K562 (cell line): Measurements from ENCODE around the gene SBNO1. TPM values are rescaled to one million over a fixed set of nuclear protein-coding genes. Genes with fewer than 3 reads are reported as not detected.

Experiments
- AFF1 ChIP-seq, 2 experiments: fragments of 450-650 bp; IDR thresholded peaks; 2 replicates each; pipeline ENCODE4 v1.6.1; 2018; ENCODE audit warnings: mild to moderate bottlenecking in 2 of 2, low read depth in 1 of 2; ENCODE audit not compliant: partially characterized antibody in 2 of 2
- CBFA2T2 ChIP-seq: fragments of 450-650 bp; conservative IDR thresholded peaks from 2 replicates; pipeline ENCODE4 v1.6.1; 2017; ENCODE audit warnings: mild to moderate bottlenecking
- CBX3 ChIP-seq, 2 experiments: IDR thresholded peaks; 1 replicate in 1 of 2; 2 replicates in 1 of 2; pipeline ENCODE4 v1.6.1; 2012; ENCODE audit warnings: inconsistent platforms in 2 of 2, low read length in 2 of 2, borderline replicate concordance in 1 of 2, control low read depth in 1 of 2
- EP400 ChIP-seq: fragments of 450-650 bp; IDR thresholded peaks from 2 replicates; pipeline ENCODE4 v1.6.1; 2017; ENCODE audit warnings: antibody characterized with exemption, mild to moderate bottlenecking, moderate library complexity
- HDGF ChIP-seq: fragments of 450-650 bp; IDR thresholded peaks from 2 replicates; pipeline ENCODE4 v1.6.1; 2016
- KDM5B ChIP-seq: fragments of 200-600 bp; sonication (generic); IDR thresholded peaks from 2 replicates; pipeline ENCODE4 v1.6.1; 2012; ENCODE audit warnings: low read depth, mild to moderate bottlenecking, moderate library complexity, low read length, control low read depth, inconsistent platforms; ENCODE audit not compliant: insufficient replicate concordance
- MYC ChIP-seq, 2 experiments: fragments of 250-450 bp in 1 of 2; sonication (Bioruptor Pico) in 1 of 2; IDR thresholded peaks; 2 replicates each; pipeline versions ENCODE4 v1.5.1 to v1.6.1; 2012 to 2021; ENCODE audit warnings: low read depth in 2 of 2, borderline replicate concordance in 1 of 2, improper control_type of control experiment in 1 of 2, low read length in 1 of 2, mild to moderate bottlenecking in 1 of 2, moderate library complexity in 1 of 2
- ZBTB2 ChIP-seq: fragments of 450-650 bp; IDR thresholded peaks from 2 replicates; pipeline ENCODE4 v1.6.1; 2016; ENCODE audit warnings: antibody characterized with exemption
- polyA plus RNA-seq, 8 experiments: library from polyadenylated mRNA; depleted of rRNA in 4 of 8; stranded (reverse) in 5 of 8; unstranded in 3 of 8; fragments of >200 nt; fragmentation: Nextera tagmentation in 2 of 8; fragmentation: Illumina TruSeq in 1 of 8; extraction: Ambion mirVana in 2 of 8; extraction: Trizol in 1 of 8; gene quantifications; 2 replicates each; pipeline versions ENCODE4 v1.2.1 to v1.2.3, GENCODE V29; 2011 to 2014; ENCODE audit warnings: inconsistent platforms in 1 of 8, missing spikeins in 1 of 8
- total RNA-seq, 7 experiments: library from RNA; depleted of rRNA in 6 of 7; stranded (reverse); fragments of >200 nt in 6 of 7; fragmentation: Illumina TruSeq in 2 of 7; extraction: Trizol in 2 of 7; gene quantifications; 2 replicates each; pipeline versions ENCODE4 v1.2.1 to v1.2.3, GENCODE V29; 2011 to 2021; ENCODE audit warnings: low replicate concordance in 1 of 7
- TF ChIP-seq, protein P1 (sequence below): sonication (generic); formaldehyde crosslinking; IDR thresholded peaks from 2 replicates; pipeline ENCODE4 v1.8.1; 2023; ENCODE audit warnings: missing genetic modification reagents, mild to moderate bottlenecking, borderline replicate concordance

The SBNO1 gene
- total and polyA plus RNA-seq, 9 of the 15 experiments (the other 6 are each of a cell fraction or from before 2014, with no cell fraction given) = 14.9 to 77.1 (median 35.9) TPM

DNA sequence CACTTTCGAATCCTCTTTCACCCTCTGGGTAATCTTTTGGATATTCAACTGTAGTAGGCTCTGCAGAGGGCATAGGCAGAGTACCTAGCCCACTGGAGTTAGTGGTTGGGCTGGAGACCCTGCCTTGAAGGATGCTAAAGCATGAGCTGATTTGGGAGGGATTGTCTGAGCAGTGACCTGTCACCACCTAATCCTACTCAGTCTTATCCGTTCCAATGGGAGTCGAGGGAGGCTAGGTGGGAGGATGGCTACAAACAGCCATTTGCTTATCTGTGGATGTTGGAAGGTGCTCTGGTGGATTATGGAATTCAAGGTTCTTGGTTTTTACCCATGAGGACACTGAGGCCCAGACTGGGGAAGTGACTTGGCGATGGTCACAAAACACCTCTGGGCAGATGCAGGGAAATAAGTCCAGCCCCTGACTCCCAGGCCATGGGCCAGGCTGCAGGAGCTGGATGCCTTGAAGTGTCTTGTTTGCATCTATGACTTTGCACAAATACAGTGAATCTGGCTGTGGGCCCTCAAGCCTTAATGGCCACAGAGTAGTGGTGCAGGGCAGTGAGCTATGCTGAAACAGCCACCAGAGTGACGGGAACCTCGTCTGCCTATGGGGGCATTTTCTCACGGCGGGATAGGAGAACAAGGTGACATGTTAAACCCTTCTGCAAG, 23.0 kb upstream of the SBNO1 start (continued):
- TF ChIP-seq AFF1 (IDR thresholded peaks at IDR 0.05; ENCODE audit: low read depth in 1 of 2, partially characterized antibody in 2 of 2) = peak; percentile 25 to 38
- TF ChIP-seq CBX3 (IDR thresholded peaks at IDR 0.05; ENCODE audit: borderline replicate concordance in 1 of 2, low read length in 2 of 2) = 0 out of 3 replicates have a peak, but pooled peaks of 1 of the 2 experiments have one; percentile 47
- TF ChIP-seq MYC (IDR thresholded peaks at IDR 0.05; ENCODE audit: low read depth, low read length) = 0 out of 2 replicates have a peak, but pooled peaks have one; percentile 11
- TF ChIP-seq MYC (CRISPR knock-in tag; IDR thresholded peaks at IDR 0.05; ENCODE audit: borderline replicate concordance, low read depth) = no peak
- 0 out of 2 replicates have a peak, but pooled peaks have one; percentile 3 for TF ChIP-seq EP400
- no peak for TF ChIP-seq KDM5B
- peak; percentile 87 for TF ChIP-seq CBFA2T2
- 0 out of 2 replicates have a peak, but pooled peaks have one; percentile 42 for TF ChIP-seq HDGF
- TF ChIP-seq, protein P1, sequence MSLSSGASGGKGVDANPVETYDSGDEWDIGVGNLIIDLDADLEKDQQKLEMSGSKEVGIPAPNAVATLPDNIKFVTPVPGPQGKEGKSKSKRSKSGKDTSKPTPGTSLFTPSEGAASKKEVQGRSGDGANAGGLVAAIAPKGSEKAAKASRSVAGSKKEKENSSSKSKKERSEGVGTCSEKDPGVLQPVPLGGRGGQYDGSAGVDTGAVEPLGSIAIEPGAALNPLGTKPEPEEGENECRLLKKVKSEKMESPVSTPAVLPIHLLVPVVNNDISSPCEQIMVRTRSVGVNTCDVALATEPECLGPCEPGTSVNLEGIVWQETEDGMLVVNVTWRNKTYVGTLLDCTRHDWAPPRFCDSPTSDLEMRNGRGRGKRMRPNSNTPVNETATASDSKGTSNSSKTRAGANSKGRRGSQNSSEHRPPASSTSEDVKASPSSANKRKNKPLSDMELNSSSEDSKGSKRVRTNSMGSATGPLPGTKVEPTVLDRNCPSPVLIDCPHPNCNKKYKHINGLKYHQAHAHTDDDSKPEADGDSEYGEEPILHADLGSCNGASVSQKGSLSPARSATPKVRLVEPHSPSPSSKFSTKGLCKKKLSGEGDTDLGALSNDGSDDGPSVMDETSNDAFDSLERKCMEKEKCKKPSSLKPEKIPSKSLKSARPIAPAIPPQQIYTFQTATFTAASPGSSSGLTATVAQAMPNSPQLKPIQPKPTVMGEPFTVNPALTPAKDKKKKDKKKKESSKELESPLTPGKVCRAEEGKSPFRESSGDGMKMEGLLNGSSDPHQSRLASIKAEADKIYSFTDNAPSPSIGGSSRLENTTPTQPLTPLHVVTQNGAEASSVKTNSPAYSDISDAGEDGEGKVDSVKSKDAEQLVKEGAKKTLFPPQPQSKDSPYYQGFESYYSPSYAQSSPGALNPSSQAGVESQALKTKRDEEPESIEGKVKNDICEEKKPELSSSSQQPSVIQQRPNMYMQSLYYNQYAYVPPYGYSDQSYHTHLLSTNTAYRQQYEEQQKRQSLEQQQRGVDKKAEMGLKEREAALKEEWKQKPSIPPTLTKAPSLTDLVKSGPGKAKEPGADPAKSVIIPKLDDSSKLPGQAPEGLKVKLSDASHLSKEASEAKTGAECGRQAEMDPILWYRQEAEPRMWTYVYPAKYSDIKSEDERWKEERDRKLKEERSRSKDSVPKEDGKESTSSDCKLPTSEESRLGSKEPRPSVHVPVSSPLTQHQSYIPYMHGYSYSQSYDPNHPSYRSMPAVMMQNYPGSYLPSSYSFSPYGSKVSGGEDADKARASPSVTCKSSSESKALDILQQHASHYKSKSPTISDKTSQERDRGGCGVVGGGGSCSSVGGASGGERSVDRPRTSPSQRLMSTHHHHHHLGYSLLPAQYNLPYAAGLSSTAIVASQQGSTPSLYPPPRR (CRISPR knock-in tag) = peak; percentile 84; the same call in 1 of the 2 replicates
- TF ChIP-seq ZBTB2 = peak; percentile 71; the same call in 1 of the 2 replicates
